HTERT RPE-1 (cell line): ENCODE measurements around the gene SLC35A3.
"Not testable (repeated sequence)": the region's sequence is repeated elsewhere in the genome, so short reads cannot be mapped to it uniquely, and the experiment has no call there.

Source experiments
- in situ Hi-C: fragments of 300-500 bp; cut with MboI; formaldehyde crosslinking; loops from 4 replicates; pipeline ENCODE4 v1.14.3; 2020; ENCODE audit warnings: low sequenced_read_pairs

SLC35A3 gene

DNA sequence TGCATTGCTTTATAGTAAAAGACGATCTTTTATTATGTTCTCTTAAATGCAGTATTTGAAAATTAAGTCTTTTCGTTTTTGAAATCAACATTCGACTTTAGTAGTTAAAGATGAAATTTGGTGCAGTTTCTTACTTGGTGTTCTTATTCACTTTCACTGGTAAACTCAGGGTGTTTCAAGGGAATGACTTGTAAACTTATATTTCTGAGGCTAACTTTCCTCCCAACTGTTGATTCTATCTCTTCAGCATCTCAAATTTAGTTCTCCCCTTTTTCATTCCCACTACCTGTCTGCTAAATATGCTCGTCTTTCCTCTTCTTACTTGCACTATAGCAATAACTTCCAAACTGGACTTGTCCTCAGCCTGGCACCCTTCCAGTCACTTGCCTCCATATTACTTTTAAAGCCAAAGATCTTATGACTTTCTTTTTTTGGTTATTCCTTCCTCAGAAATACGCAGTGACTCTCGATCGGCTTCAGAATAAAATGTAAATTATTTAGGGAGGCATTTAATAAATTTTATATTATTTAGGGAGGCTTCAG, 988 bp downstream of the SLC35A3 start:
- in situ Hi-C loops, result no loop called here

DNA sequence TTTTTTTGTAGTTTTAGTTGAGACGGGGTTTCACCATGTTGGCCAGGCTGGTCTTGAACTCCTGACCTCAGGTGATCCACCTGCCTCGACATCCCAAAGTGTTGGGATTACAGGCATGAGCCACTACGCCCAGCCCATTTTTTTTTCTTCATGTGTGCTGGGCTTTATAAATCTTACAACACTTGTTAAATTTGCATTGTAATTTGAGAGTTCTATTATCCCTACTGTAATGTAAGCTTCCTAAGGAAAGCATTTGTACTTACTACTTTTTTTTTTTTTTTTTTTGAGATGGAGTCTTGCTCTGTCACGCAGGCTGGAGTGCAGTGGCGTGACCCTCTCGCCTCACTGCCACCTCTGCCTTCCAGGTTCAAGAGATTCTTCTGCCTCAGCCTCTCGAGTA, 2.3 kb downstream of the SLC35A3 start:
- in situ Hi-C loops, result not testable (repeated sequence)

DNA sequence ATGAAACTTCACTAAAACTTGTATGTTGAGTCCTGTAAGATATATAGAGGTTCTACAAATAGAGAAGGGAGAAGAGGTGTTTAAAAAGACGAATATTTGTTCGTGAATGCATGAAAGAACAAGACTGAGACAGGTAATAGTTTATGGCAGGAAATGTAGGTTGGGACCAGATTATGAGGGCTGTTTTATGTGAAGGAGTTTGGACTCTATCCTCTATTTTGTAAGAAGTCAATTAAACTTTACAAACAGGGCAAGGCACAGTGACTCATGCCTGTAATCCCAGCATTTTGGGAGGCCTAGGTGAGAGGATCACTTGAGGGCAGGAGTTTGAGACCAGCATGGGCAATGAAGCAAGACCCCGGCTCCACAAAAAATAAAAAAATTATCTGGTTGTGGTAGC, 5.7 kb downstream of the SLC35A3 start:
- in situ Hi-C loops, result no loop called here

DNA sequence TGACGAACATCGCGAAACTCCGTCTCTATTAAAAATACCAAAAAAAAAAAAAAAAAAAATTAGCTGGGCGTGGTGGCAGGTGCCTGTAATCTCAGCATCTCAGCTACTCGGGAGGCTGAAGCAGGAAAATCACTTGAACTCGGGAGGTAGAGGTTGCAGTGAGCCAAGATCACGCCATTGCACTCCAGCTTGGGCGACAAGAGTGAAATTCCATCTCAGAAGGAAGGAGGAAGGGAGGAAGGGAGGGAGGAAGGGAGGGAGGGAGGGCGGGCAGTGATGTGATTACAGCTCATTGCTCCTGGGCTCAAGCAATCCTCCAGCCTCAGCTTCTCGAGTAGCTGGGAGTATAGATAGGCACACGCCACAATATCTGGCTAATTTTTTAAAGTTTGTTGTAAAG, 7.5 kb downstream of the SLC35A3 start:
- in situ Hi-C loops, result not testable (repeated sequence)

DNA sequence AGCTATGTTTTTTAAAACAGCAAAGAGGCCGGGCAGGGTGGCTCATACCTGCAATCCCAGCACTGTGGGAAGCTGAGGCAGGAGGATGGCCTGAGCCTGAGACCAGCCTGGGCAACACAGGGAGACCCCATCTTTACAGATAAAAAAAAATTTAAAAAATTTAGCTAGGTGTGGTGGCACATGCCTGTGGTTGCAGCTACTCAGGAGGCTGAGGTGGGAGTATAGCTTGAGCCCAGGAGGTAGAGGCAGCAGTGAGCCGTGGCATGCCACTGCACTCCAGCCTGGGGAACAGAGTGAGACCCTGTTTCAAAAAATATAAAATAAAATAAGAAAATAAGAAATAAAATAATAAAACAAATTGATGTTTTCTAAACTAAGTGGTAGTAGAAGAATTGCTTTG, 8.4 kb downstream of the SLC35A3 start:
- in situ Hi-C loops, result no loop called here

DNA sequence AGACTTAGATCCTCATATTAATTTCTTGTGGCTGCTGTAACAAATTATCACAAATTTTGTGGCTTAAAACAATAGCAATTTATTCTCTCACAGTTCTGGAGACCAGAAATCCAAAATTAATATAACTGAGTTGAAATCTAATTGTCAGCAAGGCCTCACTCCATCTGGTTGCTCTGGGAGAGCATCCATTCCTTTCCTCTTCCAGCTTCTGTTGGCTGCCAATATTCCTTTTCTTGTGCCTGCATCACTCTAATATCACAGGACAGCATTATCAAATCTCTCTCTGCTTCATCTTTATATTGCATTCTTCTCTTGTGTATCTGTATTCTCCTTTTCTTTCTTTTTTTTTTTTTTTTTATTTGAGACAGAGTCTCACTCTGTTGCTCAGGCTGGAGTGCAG, 9.3 kb downstream of the SLC35A3 start:
- in situ Hi-C loops, result no loop called here

DNA sequence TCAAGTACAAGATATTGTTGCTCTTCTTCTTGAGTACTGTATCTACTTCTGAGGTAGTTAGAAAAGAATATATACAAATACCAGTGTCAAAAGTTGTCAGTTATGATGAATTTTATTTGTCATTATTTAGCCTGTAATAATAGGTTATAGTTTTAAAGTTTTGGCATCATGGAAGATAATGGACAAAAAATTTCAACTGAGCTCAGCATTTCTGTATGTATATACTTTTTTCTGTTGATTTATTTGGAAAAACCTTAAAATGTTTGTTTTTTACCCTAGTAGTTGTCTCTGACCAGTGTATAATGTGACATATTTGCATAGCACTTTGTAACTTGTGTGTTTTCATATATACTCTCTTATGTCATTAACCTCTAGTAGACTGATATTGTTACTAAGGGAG, 11.1 kb downstream of the SLC35A3 start:
- in situ Hi-C loops, result no loop called here

DNA sequence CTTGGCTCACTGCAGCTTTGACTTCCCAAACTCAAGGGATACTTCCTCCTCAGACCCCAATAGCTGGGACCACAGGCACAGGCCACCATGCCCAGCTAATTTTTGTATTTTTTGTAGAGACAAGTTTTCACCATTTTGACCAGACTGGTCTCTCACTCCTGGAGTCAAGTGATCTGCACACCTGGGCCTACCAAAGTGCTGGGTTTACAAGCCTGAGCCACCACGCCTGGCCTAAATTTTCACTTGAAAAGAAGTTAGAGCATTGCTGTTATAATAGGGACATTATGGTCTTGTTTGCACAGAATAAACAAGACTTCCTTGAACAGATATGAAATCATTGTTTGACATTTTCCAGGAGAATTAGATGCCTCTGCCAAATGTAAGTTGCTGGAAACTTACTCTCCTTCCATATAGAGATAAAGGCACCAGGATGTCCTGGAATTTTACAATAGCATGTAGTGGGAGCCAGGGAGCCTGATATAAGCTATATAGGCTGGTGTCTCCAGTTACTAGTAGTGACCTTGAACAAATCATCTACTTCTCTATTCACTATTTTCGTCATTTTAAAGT, 16.9 kb downstream of the SLC35A3 start:
- in situ Hi-C loops, result no loop called here

DNA sequence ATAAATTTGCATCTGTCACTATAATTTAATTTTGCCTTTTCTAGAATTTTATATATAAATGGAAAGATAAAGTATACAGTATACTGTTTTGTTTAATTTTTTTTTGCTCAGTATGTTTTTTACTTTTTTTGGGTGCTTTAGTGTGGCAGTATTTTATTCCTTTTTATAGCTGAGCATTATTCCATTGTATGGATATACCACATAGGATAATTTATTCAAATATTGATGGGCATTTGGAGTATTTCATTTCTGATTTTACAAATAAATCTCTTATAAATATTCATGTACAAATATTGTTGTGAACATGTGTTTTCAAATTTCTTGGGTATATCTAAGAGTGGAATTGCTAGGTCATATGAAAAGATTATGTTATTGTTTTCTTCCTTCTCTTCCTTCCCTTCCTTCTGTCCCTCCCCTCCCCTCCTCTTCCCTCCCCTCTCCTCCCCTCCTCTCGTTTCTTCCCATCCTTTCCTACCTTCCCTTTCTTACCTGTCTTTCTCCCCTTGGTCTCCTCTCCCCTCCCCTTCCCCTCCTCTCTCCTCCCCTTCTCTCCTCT, 18.5 kb downstream of the SLC35A3 start:
- in situ Hi-C loops, result no loop called here

DNA sequence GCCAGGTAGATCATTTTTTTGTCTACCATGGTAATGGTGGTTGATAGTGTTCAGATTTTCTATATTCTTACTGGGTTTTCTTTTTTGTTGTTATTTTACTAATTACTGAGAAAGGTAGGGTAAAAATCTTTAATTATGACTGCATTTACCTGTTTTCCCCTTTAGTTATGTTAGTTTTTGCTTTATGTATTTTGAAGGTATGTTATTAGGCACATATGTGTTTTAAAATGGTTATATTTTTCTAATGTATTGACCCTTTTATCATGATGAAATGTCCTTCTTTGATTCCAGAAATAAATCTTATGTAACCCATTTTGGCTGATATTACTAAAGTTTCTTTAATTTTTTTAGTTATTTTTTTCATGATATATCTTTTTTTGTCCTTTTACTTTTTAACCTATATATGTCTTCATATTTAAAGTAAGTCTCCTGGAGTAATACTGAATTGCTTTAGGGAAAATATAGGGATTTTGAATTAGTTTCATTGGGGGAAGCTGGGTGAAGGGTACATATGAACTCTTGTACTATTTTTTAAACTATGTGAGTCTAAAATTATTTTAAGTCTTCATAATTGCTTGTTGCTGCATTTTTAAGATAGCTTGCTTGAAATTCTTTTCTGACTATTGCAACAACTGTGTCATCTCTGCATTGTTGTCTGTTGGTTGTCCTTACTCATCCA, 22.4 kb downstream of the SLC35A3 start:
- in situ Hi-C loops, result no loop called here

DNA sequence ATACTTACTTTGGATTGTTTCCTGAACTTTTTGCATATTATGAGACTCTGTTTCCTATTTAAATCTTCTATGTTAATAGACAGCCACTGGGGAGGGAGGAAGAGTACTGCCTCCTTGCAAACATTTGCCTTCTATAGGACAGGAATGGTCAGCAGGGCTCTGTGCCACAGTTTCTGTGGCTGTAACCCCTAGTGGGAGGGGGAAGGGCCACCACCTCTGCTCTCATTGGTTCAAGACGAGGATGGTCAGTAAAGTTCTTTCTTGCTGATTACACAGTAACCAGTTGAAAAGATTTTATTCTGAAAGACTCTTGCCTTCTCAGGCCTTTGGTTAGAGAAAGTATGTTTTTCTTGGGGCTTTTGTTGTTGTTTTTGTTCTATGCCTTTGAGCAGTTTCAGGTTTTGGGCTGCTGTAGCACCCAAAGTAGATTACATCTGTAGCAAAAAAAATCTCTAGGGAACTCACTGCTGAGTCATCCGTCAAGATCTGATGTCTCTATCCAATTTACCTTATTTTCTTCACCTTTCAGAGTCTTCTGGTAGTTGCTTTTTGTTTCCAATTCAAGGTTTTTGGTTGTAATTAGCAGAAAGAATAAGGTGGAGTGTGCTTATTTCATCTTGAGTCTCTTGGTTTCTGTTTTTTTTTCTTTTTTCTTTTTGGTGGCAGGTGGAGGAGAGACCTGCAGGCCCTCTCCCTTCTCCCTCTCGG, 23.1 kb downstream of the SLC35A3 start:
- in situ Hi-C loops, result no loop called here

DNA sequence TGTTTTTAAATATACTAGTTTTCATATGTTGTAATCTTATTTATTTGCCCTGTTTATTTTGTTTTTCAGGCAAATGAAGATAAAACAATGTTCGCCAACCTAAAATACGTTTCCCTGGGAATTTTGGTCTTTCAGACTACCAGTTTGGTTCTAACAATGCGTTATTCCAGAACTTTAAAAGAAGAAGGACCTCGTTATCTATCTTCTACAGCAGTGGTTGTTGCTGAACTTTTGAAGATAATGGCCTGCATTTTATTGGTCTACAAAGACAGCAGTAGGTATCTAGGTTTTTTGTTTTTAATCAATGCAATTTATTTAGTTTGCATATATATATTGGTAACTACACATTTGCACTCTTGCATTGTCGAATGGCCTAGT, 23.7 kb downstream of the SLC35A3 start:
- in situ Hi-C loops, result no loop called here

DNA sequence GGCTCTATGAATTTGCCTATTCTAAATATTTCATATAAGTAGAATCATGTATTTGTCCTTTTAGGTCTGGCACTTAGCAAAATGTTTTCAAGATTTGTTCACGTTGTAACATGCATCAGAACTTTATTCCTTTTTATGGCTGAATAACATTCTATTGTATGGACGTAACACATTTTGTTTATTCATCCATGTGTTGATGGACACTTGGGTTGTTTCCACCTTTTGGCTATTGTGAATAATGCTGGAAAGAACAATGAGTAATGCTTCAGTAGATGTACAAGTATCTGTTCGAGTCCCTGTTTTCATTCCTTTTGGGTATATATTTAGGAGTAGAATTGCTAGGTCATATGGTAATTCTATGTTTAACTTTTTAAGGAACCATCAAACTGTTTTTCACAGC, 24.7 kb downstream of the SLC35A3 start:
- in situ Hi-C loops, result no loop called here

DNA sequence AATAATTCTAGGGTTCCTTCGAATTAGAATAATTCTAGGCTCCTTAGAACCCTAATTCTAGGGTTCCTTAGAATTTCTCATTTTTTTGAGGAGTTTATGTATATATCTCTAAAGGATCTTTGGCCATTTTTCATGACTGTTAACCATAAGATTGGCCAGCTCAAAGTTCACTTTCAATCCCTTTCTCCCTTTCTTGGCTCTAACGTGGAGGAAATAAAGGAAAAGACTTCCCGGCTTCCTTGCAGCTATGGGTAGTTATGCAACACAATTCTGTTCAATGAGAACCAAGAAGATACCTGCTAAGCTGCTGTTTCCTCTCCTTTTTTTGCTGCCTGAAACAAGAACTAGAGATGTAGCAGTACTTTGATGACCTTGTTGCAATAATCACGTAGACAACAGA, 27.2 kb downstream of the SLC35A3 start:
- in situ Hi-C loops, result no loop called here

DNA sequence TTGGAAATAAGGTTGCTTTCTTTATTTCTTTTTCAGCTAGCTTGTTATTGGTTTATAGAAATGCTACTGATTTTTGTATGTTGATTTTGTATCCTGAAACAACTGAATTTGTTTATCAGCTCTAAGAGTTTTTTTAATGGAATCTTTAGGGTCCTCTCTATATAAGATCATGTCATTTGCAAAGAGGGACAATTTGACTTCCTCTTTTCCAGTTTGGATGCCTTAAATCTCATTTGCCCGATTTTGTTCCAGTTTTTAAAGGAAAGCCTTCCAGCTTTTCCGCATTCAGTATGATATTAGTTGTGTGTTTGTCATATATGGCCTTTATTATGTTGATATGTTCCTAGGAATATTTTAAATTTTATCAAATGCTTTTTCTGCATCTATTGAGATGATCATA, 31.7 kb downstream of the SLC35A3 start:
- in situ Hi-C loops, result no loop called here

DNA sequence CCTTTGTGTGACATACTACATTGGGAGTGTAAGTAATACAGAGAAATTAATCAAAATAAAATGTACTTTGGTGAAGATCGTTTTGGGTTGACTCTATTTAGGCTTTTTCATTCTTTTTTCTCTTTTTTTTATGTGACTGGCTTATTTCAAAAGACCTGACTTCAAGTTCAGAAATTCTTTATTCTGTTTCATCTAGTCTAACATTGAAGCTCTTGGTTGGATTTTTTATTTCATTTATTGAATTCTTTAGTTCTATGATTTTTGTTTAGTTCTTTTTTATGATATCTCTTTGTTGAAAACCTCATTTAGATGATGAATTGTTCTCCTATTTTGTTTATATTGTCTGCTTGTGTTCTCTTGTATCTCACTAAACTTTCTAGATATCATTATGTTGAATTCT, 35.6 kb downstream of the SLC35A3 start:
- in situ Hi-C loops, result no loop called here

DNA sequence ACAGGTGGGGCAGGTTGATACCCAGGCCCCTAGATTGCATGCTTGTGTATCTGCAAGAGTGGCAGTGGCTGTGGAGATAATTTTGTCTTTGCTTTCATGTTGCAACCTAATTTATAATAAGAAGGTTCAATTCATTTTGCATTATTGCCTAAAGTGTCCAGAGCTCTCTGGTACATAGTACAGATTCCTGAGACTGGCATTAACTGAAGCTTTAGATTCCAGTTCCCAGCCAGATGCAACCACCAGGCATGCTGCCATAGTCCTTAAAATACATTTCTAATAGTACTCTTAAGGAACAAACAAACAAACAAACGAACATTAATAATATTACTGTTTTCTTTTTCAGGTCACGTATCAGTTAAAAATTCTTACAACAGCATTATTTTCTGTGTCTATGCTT, 36.9 kb downstream of the SLC35A3 start:
- in situ Hi-C loops, result no loop called here

DNA sequence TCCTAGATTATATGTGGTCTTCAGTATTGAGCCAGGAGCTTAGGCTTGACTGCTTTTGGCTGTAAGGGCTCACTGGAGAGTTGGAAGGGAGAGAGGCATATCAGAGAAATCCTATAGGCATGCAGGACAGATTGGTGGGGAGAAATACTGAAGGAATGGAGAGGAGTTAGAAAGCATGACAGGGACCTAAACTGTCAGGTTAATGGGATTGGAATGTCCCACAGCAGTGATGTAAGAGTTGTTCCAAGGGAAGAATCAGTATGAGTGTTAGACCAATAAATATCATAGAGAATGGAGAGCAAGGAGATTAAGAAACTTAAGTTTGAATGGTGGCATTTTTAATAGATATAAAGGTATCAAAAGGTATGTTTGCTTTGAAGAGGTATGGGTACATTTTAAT, 39.7 kb downstream of the SLC35A3 start:
- in situ Hi-C loops, result no loop called here

DNA sequence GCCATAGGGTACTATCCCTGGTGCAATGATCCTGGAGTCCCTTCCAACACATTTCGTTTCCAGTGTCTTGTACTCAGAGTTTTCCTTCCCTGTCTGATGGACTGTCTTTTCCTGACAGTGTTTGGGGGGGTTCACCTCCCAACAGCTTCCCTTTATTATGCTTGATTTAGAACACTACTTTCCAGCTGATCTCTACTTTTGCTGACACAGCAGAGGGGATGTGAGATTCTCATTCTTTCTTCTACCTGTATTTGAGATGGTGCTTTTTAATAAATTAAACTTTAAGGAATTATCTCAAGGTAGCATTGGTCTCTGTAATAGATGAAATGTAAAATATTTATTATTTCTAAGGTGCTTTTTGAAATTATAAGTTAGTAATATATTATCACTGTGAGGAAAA, 41.0 kb downstream of the SLC35A3 start:
- in situ Hi-C loops, result no loop called here

DNA sequence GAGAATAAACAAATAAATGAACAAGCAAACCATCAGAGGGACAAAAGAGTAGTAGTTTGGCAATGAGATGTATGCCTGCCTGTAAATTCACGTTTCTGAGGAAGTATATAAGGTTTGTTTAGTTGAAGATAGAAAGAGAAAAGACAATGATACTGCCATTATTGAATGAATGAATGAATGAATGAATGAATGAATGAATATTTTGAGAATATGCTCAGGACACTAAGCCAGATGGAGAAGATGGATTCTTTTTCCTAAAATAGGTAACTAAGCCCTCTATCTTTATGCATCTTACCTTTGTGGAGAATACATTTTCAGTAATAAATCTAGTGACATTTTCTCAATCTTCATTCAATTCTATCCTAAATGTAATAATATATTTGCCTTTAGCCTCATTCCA, 49.4 kb downstream of the SLC35A3 start:
- in situ Hi-C loops, result no loop called here

DNA sequence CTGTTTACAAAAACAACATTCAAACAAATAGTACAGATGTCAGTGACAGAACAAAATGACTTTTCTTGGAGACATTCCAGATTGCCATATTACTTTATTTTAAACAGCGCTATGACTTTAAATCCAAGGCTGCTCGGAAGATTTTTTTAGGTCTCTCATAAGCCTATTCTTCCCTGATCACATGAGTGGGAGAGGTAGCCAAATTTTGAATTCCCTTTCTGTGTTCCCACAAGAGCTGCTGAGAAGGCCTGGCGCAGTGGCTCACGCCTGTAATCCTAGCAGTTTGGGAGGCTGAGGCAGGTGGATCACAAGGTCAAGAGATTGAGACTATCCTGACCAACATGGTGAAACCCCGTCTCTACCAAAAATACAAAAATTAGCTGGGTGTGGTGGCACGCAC, 53.7 kb downstream of the SLC35A3 start:
- in situ Hi-C loops, result no loop called here

DNA sequence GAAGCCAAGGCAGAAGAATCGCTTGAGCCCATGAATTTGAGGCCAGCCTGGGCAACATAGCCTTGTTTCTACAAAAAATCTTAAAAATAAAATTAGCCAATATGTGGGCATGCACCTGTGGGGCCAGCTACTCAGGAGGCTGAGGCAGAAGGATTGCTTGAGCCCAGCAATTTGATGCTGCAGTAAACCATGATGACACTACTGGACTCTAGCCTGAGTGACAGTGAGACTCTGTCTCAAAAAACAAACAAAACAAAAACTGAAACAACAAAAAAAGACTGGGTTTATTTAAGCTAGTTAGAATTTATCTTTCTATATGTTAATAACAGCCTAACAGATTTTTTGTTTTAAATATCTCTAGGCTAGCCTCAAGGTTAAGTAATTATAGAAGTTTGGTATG, 57.4 kb downstream of the SLC35A3 start:
- in situ Hi-C loops, result no loop called here
